ENCODE data around the gene TLE4. TPM values are rescaled to one million over a fixed set of nuclear protein-coding genes. Genes with fewer than 3 reads are reported as not detected.
A peak's percentile ranks its signal among the peaks of the same experiment; 100 is the strongest.

TLE4 gene
- 10 to 100 TPM; 29.1 to 60.9 (median 34.6) TPM for total RNA-seq
- polyA plus RNA-seq: 10 to 100 TPM in 1 of 3 donors, 1 to 10 TPM in 2; 7.6 to 11.6 (median 8.4) TPM

GRCh38 chr9:79571309-79572031 is at the start of gene TLE4:
Gene TLE4 (plus strand): TSS chr9:79571965. CDS start chr9:79572791, 826 bp downstream.
- TF ChIP-seq EP300 (IDR thresholded peaks at IDR 0.05): peak in 1 of 4 donors; percentile 7
- TF ChIP-seq CTCF (IDR thresholded peaks at IDR 0.05): no peak
- TF ChIP-seq POLR2AphosphoS5 (IDR thresholded peaks at IDR 0.05): peak; percentile 97 to 100 (median 98)
- peak; percentile 88 to 90 for TF ChIP-seq POLR2A (IDR thresholded peaks at IDR 0.05)
- Histone ChIP-seq H3K4me1 (peaks cover 0 to 34% (median 19%) of the 10 kb centered on the region in 4 donors), H3K36me3 (no peaks in the 10 kb centered on the region), H3K27ac (peak within 1 kb of the TSS; percentile 93 to 97 (median 94)), H3K4me3 (peak within 1 kb of the TSS; percentile 89 to 94 (median 94)), H3K9me3 (no peaks in the 10 kb centered on the region), H3K27me3 (no peaks in the 10 kb centered on the region)
- intact Hi-C loops (cut with DNase I): loop anchor here (5.0 to 10.0 kb wide), 3 partner anchors 116 to 1226 kb away; no protein-coding TSS in a partner anchor
- 0% methylated on average over 48 of the region's 48 CpGs for WGBS, 2 donors
- peak; percentile 100 for DNase-seq

- no peak for DNase-seq
- intact Hi-C loops (cut with DNase I): no loop called here
- 86 to 87% methylated on average over 4 of the region's 4 CpGs for WGBS, 2 donors
- Histone ChIP-seq H3K27ac (no peak overlapping the region), H3K27me3 (no peaks in the 10 kb centered on the region), H3K4me1 (no peaks in the 10 kb centered on the region), H3K4me3 (no peak overlapping the region), H3K9me3 (peaks cover 0 to 3% (median 0%) of the 10 kb centered on the region in 4 donors), H3K36me3 (no peaks in the 10 kb centered on the region)
- TF ChIP-seq POLR2AphosphoS5 (IDR thresholded peaks at IDR 0.05): no peak
- no peak for TF ChIP-seq CTCF (IDR thresholded peaks at IDR 0.05)
- TF ChIP-seq POLR2A (IDR thresholded peaks at IDR 0.05): no peak
- TF ChIP-seq EP300 (IDR thresholded peaks at IDR 0.05): no peak
These were observed 49.0 kb upstream of the TLE4 start for GRCh38 chr9:79522793-79523192.

GRCh38 chr9:79524266-79524665 is 47.5 kb upstream of the TLE4 start:
- intact Hi-C loops (cut with DNase I): no loop called here
- Histone ChIP-seq H3K4me1 (no peaks in the 10 kb centered on the region), H3K9me3 (peaks cover 0 to 3% (median 0%) of the 10 kb centered on the region in 4 donors), H3K36me3 (no peaks in the 10 kb centered on the region), H3K27me3 (no peaks in the 10 kb centered on the region), H3K4me3 (no peak overlapping the region), H3K27ac (no peak overlapping the region)
- no peak for DNase-seq
- no peak for TF ChIP-seq POLR2A (IDR thresholded peaks at IDR 0.05)
- no peak for TF ChIP-seq POLR2AphosphoS5 (IDR thresholded peaks at IDR 0.05)
- no peak for TF ChIP-seq CTCF (IDR thresholded peaks at IDR 0.05)
- TF ChIP-seq EP300 (IDR thresholded peaks at IDR 0.05): no peak

- peaks cover 0 to 3% (median 0%) of the 10 kb centered on the region in 4 donors for H3K9me3 ChIP-seq
- H3K4me1 ChIP-seq: no peaks in the 10 kb centered on the region
- TF ChIP-seq POLR2A (IDR thresholded peaks at IDR 0.05) (no peak), CTCF (IDR thresholded peaks at IDR 0.05) (no peak), EP300 (IDR thresholded peaks at IDR 0.05) (no peak), POLR2AphosphoS5 (IDR thresholded peaks at IDR 0.05) (no peak)
- H3K36me3 ChIP-seq: no peaks in the 10 kb centered on the region
- intact Hi-C loops (cut with DNase I): no loop called here
- H3K4me3 ChIP-seq: no peak overlapping the region
- DNase-seq: no peak
- H3K27me3 ChIP-seq: no peaks in the 10 kb centered on the region
- WGBS, 2 donors: 79 to 87% methylated on average over 1 of the region's 1 CpG
- no peak overlapping the region for H3K27ac ChIP-seq
These were observed 45.6 kb upstream of the TLE4 start for GRCh38 chr9:79526149-79526672.
